IPS-20b (cell line): Measurements from ENCODE around the gene CAMTA2.

ENCODE experiments used
- H3K27ac ChIP-seq: one replicate; pipeline ENCODE4 v1.5.1; 2013; ENCODE audit warnings: low read length
- H3K27me3 ChIP-seq: 2 replicates; pipeline ENCODE4 v1.6.1; 2013; ENCODE audit warnings: mild to moderate bottlenecking, low read length, inconsistent platforms; ENCODE audit not compliant: insufficient read depth
- H3K36me3 ChIP-seq: 2 replicates; pipeline ENCODE4 v1.6.1; 2013; ENCODE audit warnings: low read depth, mild to moderate bottlenecking, inconsistent platforms, low read length, moderate library complexity; ENCODE audit not compliant: insufficient read depth
- H3K4me1 ChIP-seq: 2 replicates; pipeline ENCODE4 v1.6.1; 2013; ENCODE audit warnings: mild to moderate bottlenecking, control low read depth, inconsistent platforms, low read length, moderate library complexity; ENCODE audit not compliant: insufficient read depth
- H3K4me3 ChIP-seq: 2 replicates; pipeline ENCODE4 v1.5.1; 2013; ENCODE audit warnings: mild to moderate bottlenecking, low read length, inconsistent platforms
- H3K9ac ChIP-seq: 2 replicates; pipeline ENCODE4 v1.6.1; 2013; ENCODE audit warnings: low read depth, mild to moderate bottlenecking, inconsistent platforms, low read length, moderate library complexity
- H3K9me3 ChIP-seq: 2 replicates; pipeline ENCODE4 v1.6.1; 2013; ENCODE audit warnings: mild to moderate bottlenecking, low read depth, low read length, inconsistent platforms; ENCODE audit not compliant: insufficient read depth

CAMTA2 gene

DNA sequence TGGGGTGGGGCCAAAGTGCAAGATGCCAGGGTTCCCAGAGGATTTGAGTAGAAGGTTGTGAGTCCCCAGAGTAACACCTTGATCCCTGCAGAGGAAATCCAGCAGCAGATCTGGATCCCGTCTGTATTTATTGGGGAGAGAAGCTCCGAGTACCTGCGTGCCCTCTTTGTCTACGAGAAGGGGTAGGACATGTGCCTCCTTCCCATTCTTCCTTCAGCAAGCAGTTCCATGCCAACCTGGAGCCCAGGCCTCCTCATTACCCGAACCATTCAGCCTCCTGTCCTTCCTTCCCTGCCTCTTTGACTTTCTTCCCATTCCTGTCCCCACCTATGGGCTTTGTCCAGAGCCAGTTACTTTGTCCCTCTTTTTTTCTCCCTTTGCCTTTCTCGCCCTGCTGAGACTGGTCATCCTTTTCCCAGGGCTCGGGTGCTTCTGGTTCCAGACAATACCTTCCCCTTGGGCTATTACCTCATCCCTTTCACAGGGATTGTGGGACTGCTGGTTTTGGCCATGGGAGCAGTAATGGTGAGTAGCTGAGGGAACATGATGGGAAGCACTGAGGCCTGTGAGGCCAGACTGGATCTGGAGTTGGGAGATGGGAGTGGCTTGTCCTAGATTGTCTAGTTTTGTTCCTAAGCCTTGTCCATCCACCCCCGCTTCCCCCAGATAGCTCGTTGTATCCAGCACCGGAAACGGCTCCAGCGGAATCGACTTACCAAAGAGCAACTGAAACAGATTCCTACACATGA is 44.5 kb downstream of the CAMTA2 start:
- H3K27ac ChIP-seq: no peak overlapping the region
- H3K4me3 ChIP-seq: no peak overlapping the region
- no peaks in the 10 kb centered on the region for H3K9me3 ChIP-seq
- H3K36me3 ChIP-seq: peaks cover 63% of the 10 kb centered on the region
- no peaks in the 10 kb centered on the region for H3K27me3 ChIP-seq
- H3K4me1 ChIP-seq: peaks cover 12% of the 10 kb centered on the region; the same call in 1 of the 2 replicates
- H3K9ac ChIP-seq: no peak overlapping the region

DNA sequence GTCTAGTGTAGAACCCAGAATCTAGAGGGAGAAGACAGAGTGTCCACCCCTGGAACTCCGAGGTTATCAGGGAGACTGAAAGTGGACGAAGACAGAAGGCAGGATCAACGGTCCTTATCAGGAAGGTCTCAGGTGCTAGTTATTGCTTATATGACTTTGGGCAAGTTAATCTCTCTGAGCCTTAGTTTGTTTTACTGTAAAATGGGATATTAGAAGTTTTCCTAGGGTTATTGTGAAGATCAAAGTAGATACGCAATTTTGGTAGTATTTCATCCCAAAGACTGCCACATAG is 46.2 kb downstream of the CAMTA2 start:
- no peaks in the 10 kb centered on the region for H3K9me3 ChIP-seq
- peaks cover 71% of the 10 kb centered on the region for H3K36me3 ChIP-seq
- H3K27ac ChIP-seq: no peak overlapping the region
- no peaks in the 10 kb centered on the region for H3K27me3 ChIP-seq
- H3K4me3 ChIP-seq: peak overlapping the region; percentile 97
- H3K4me1 ChIP-seq: peaks cover 10% of the 10 kb centered on the region; the same call in 1 of the 2 replicates
- peak overlapping the region; percentile 88 for H3K9ac ChIP-seq

DNA sequence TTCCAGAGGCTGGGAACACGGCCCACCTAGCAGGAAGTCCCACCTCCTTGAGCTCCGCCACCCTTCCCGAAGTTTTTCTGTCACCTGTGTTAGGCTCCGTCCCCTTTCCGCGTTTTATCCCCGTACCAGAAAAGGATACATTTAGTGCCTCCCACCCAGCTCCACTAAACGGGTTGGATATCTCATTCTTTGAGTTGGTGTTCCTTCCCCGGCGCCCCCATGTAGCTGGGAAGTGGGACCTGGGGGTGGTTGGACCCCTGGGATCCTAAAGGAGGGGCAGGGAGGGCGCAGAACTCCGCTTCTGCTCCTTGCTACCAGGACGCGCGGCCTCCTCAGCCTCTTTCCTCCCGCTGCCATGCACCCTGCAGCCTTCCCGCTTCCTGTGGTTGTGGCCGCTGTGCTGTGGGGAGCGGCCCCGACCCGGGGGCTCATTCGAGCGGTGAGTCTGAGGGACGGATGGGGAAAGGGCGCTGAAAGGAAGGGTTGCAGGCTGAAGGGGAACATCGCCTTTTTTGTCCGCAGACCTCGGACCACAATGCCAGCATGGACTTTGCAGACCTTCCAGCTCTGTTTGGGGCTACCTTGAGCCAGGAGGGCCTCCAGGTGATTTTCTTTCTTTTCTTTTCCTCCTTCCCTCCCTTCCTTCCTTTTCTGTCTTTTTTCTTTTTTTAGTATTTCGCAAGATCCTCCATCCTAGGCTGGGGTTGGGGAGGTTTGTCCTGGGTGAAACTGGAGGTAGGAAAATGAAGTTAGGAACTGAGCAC is 46.7 kb downstream of the CAMTA2 start:
- peaks cover 67% of the 10 kb centered on the region for H3K36me3 ChIP-seq
- H3K27me3 ChIP-seq: no peaks in the 10 kb centered on the region
- H3K27ac ChIP-seq: peak overlapping the region; percentile 20
- peaks cover 7% of the 10 kb centered on the region; the same call in 1 of the 2 replicates for H3K4me1 ChIP-seq
- peak overlapping the region; percentile 97 for H3K4me3 ChIP-seq
- H3K9ac ChIP-seq: peak overlapping the region; percentile 88
- H3K9me3 ChIP-seq: no peaks in the 10 kb centered on the region

DNA sequence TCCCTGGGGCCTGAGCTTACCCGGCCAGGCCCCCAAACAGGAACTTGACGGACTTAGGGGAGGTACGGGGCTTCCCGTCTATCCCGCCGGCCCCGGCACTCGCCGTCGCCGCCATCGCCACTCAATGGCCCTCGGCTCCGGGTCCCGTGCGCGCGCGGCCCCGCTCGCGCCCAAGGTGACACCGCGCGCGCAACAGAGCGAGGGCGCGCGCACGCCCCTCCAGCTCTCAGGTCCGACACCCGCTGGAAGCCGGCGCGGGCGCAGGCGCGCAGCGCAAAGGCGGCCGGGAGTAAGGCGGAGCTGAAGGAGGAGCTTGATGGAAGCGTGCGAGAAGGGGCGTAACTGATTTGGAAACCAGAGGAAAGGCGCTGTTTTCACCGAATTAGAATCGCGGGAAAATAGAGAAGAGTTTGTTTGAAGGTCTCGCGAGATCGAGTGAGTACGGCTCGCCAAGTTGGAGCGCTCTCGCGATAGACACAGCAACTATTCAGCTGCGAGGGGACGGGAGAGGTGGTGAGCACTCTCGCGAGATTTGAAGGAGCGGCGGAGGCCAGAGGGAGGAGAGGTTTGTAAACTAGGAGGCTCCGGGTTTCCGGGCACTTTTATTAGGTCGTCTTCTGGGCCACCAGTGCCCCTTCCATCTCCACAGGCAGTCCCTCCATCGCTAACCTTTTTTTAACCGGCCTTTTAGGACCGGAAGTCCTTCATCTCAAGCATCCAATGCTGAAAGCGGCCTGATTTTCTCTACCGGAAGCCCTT is 47.5 kb downstream of the CAMTA2 start, which contains the start of the genes RNF167 and SLC25A11:
Gene RNF167, plus strand, starts transcription at position 473 of the 759 bp plus-strand sequence. CDS start 642 bp downstream, outside the sequence.
Gene SLC25A11, minus strand, starts transcription at position 251 of the 759 bp plus-strand sequence. Its CDS starts 136 bp downstream, at position 115.
- H3K9me3 ChIP-seq: no peaks in the 10 kb centered on the region
- peak within 1 kb of the TSS; percentile 20 for H3K27ac ChIP-seq
- H3K4me1 ChIP-seq: peaks cover 4% of the 10 kb centered on the region; the same call in 1 of the 2 replicates
- H3K36me3 ChIP-seq: peaks cover 60% of the 10 kb centered on the region
- peak within 1 kb of the TSS; percentile 88 for H3K9ac ChIP-seq
- H3K27me3 ChIP-seq: no peaks in the 10 kb centered on the region
- peak within 1 kb of the TSS; percentile 97 for H3K4me3 ChIP-seq

- Histone ChIP-seq H3K36me3 (peaks cover 55% of the 10 kb centered on the region), H3K4me1 (peaks cover 4% of the 10 kb centered on the region; the same call in 1 of the 2 replicates), H3K27me3 (no peaks in the 10 kb centered on the region), H3K9me3 (no peaks in the 10 kb centered on the region), H3K9ac (peak overlapping the region; percentile 88), H3K4me3 (peak overlapping the region; percentile 97), H3K27ac (peak overlapping the region; percentile 20)
These were observed 48.0 kb downstream of the CAMTA2 start for GRCh38 chr17:4939546-4939795.

DNA sequence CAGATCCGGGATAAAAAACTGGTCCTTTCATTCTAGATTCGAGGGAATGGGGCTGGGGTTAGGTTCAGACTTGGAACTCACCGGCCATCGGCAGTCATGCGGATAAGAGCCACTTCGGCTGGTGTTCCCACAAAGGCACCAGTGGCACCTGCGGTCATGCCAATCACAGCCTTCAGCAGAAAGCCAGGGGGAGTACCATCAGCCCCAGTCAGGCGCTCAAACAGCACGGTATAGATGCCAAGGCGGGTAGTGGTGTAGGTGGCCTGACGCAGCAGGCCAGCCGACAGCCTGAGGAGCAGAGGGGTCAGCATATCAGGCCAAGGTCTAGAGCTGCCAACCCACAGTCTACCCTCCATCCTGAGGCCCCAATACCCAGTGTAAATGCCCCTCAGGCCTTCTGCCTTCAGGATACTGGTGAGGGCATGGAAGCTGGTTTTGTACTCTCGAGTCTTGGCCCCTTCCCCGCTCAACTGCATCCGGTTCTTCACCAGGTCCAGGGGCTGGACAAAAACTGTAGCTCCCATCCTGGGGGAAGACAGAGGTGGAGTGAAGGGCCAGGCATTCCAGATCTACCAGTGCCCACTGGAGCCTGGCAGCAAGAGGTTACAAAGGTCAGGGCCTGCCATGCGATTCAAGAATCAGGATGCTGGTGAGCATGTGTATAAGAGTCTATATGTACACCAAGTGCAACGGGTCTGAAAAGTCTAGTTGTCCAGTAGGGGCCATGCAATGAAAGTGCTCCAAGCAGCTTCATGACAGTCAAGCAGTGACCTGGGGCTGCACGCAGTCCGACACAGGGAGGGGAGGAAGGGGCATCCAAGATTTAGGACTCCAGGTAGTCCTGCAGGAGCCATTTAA is 48.6 kb downstream of the CAMTA2 start:
- peaks cover 4% of the 10 kb centered on the region; the same call in 1 of the 2 replicates for H3K4me1 ChIP-seq
- H3K9me3 ChIP-seq: no peaks in the 10 kb centered on the region
- H3K36me3 ChIP-seq: peaks cover 49% of the 10 kb centered on the region
- H3K4me3 ChIP-seq: peak overlapping the region; percentile 97
- H3K27me3 ChIP-seq: no peaks in the 10 kb centered on the region
- peak overlapping the region; percentile 88 for H3K9ac ChIP-seq
- H3K27ac ChIP-seq: peak overlapping the region; percentile 20

DNA sequence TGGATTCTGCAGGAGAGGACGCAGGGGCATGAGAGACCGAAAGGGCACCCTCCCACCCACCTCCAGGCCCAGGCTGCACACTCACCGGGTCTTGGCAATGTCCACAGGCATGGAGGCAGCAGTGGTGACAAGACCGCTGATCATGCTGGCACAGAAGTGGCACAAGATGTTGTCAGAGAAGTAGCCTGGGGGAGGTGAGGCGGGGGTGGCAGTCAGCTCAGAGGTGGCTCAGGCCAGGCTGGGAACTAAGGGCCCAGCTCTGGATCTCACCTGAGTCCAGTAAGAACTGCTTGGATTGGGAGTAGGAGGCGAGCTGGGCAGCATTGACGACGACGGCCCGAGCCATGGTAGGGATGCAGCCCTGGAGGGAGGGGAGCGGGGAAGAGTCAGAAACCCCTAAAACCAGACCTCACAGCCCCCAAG is 49.4 kb downstream of the CAMTA2 start:
- Histone ChIP-seq H3K9ac (peak overlapping the region; percentile 88), H3K27me3 (no peaks in the 10 kb centered on the region), H3K27ac (no peak overlapping the region), H3K4me1 (peaks cover 4% of the 10 kb centered on the region; the same call in 1 of the 2 replicates), H3K36me3 (peaks cover 41% of the 10 kb centered on the region), H3K9me3 (no peaks in the 10 kb centered on the region), H3K4me3 (no peak overlapping the region; the same call in 1 of the 2 replicates)

- Histone ChIP-seq H3K4me3 (no peak overlapping the region), H3K27ac (no peak overlapping the region), H3K9me3 (no peaks in the 10 kb centered on the region), H3K9ac (no peak overlapping the region), H3K36me3 (peaks cover 36% of the 10 kb centered on the region), H3K27me3 (no peaks in the 10 kb centered on the region), H3K4me1 (peaks cover 4% of the 10 kb centered on the region; the same call in 1 of the 2 replicates)
These were observed 49.9 kb downstream of the CAMTA2 start for GRCh38 chr17:4937553-4937952.

DNA sequence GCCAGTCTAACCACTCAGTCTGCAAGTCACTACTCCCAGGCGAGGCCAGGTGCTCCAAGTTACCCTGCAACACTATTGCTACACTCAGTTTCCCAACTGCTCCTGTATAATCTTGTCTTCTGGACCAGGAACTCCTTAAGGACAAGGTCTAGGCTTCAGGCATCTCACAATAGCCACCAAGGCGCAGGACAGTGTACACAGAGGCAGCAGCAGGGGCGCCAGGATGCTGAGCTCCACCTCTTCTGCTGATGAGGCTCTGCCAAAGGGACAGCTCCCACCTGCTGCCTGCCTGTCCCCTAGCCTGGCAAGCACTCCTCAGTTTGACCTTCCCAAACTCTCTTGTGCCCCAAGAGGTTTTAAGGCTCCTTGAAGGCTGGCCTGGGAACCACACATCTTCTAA is 51.0 kb downstream of the CAMTA2 start:
- no peak overlapping the region for H3K4me3 ChIP-seq
- H3K9ac ChIP-seq: no peak overlapping the region
- H3K27ac ChIP-seq: no peak overlapping the region
- peaks cover 4% of the 10 kb centered on the region; the same call in 1 of the 2 replicates for H3K4me1 ChIP-seq
- H3K9me3 ChIP-seq: no peaks in the 10 kb centered on the region
- no peaks in the 10 kb centered on the region for H3K27me3 ChIP-seq
- H3K36me3 ChIP-seq: peaks cover 27% of the 10 kb centered on the region

DNA sequence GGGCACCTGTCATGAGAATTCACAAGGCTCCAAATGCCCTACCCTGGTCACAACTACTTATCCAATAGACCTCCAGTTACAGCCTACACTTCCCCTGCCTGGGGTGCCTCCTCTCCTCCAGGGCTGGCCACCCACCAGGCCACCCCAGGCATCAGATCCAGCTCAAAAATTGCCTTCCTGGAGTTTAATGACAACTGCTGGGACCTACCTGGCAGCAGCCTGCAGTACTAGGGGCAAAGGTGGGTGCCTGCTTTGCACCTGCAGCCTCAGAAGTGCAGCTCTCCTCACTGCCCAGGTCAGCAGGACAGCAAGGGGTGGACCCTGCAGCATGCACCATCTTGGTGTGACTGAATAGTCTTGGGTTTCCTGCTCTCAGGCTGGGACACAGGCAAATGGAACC is 51.8 kb downstream of the CAMTA2 start:
- Histone ChIP-seq H3K4me1 (no peaks in the 10 kb centered on the region), H3K36me3 (peaks cover 27% of the 10 kb centered on the region), H3K27me3 (no peaks in the 10 kb centered on the region), H3K9ac (no peak overlapping the region), H3K27ac (no peak overlapping the region), H3K4me3 (no peak overlapping the region), H3K9me3 (no peaks in the 10 kb centered on the region)
